Suprapubic skin (tissue), 4 donors: ENCODE measurements around the gene A3GALT2.

Source experiments
- EP300 ChIP-seq: sonication (generic); formaldehyde crosslinking; IDR thresholded peaks from one replicate; pipeline ENCODE4 v1.6.1; 2017; ENCODE audit warnings: antibody characterized with exemption
- POLR2A ChIP-seq, 2 donors: fragments of 450-650 bp; IDR thresholded peaks; one replicate each; pipeline ENCODE4 v1.6.1; 2017; ENCODE audit warnings: antibody characterized with exemption in 2 of 2, mild to moderate bottlenecking in 2 of 2, moderate library complexity in 2 of 2
- POLR2AphosphoS5 ChIP-seq, 3 donors: sonication (generic); formaldehyde crosslinking; IDR thresholded peaks; one replicate each; pipeline ENCODE4 v1.6.1; 2017; ENCODE audit warnings: antibody characterized with exemption in 3 of 3
- TF ChIP-seq, protein P1 (sequence below), 2 donors: fragments of 200-600 bp in 1 of 2; fragments of 450-650 bp in 1 of 2; sonication (generic) in 1 of 2; IDR thresholded peaks; one replicate each; pipeline ENCODE4 v1.5.1; 2016 to 2019; ENCODE audit warnings: antibody characterized with exemption in 2 of 2, mild to moderate bottlenecking in 1 of 2, moderate library complexity in 1 of 2

DNA sequence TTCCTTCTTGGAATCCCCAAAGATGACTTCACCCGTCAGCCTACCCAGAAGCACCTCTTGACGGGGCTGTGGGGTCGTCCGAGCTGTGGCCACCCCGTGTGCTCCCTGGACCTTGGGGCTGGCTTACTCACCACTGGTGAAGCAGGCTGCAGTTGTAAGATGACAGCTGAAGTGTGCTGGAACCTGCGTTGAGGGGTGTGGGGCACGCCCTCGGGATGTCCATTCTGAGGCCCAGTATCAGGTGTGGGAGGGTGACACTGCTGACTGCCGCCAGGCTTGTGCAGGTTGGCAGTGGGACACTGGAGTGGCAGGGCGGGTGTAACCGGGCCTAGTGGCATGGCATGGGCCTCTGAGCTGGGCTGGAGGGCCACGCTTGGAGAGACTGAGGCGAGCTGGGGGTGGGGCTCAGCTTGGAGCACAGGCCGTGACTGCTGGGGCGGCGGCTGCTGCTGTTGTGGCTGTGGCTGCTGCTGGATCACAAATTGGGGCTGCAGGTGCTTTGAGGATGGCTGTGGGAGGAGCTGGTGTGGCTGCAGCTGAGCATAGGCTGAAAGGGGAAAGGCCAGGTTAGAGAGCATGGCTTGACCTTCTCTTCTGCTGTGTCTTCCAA lies 33.9 kb upstream of the A3GALT2 start:
- TF ChIP-seq, protein P1, sequence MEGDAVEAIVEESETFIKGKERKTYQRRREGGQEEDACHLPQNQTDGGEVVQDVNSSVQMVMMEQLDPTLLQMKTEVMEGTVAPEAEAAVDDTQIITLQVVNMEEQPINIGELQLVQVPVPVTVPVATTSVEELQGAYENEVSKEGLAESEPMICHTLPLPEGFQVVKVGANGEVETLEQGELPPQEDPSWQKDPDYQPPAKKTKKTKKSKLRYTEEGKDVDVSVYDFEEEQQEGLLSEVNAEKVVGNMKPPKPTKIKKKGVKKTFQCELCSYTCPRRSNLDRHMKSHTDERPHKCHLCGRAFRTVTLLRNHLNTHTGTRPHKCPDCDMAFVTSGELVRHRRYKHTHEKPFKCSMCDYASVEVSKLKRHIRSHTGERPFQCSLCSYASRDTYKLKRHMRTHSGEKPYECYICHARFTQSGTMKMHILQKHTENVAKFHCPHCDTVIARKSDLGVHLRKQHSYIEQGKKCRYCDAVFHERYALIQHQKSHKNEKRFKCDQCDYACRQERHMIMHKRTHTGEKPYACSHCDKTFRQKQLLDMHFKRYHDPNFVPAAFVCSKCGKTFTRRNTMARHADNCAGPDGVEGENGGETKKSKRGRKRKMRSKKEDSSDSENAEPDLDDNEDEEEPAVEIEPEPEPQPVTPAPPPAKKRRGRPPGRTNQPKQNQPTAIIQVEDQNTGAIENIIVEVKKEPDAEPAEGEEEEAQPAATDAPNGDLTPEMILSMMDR (IDR thresholded peaks at IDR 0.05), result no peak
- TF ChIP-seq POLR2AphosphoS5 (IDR thresholded peaks at IDR 0.05) (no peak), POLR2A (IDR thresholded peaks at IDR 0.05) (no peak), EP300 (no peak)
